Sigmoid colon (tissue), 4 donors: ENCODE measurements around the gene NOP16.

ENCODE experiments used
- CTCF ChIP-seq, 4 experiments: fragments of 450-650 bp in 3 of 4; fragments of 200-600 bp in 1 of 4; IDR thresholded peaks; one replicate each; pipeline ENCODE4 v1.5.1; 2016 to 2019; ENCODE audit warnings: antibody characterized with exemption in 4 of 4, mild to moderate bottlenecking in 3 of 4, moderate library complexity in 2 of 4
- EP300 ChIP-seq, 4 donors: sonication (generic); formaldehyde crosslinking; IDR thresholded peaks; one replicate each; pipeline ENCODE4 v1.6.1; 2017; ENCODE audit warnings: antibody characterized with exemption in 4 of 4
- POLR2A ChIP-seq, 2 donors: fragments of 450-650 bp; IDR thresholded peaks; one replicate each; pipeline ENCODE4 v1.6.1; 2016; ENCODE audit warnings: antibody characterized with exemption in 2 of 2, mild to moderate bottlenecking in 2 of 2, moderate library complexity in 2 of 2
- POLR2AphosphoS5 ChIP-seq, 4 donors: sonication (generic); formaldehyde crosslinking; IDR thresholded peaks; one replicate each; pipeline ENCODE4 v1.6.1; 2017; ENCODE audit warnings: antibody characterized with exemption in 4 of 4

DNA sequence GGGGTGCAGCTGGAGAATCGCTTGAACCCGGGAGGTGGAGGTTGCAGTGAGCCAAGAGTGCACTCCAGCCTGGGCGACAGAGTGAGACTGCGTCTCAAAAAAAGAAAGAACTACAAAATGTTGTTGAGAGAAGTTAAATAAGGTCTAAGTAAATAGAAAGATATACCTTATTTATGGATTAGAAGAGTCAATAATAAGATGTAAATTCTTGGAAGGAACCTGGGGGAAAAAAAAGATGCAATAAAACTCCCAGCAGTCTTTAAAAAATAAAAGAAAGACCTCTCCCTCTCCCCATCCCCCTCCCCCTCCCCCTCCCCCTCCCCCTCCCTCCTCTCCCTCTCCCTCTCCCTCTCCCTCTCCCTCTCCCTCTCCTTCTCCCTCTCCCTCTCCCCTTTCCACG lies 44.3 kb upstream of the NOP16 start:
- TF ChIP-seq POLR2A (IDR thresholded peaks at IDR 0.05) (no peak), EP300 (IDR thresholded peaks at IDR 0.05) (no peak), CTCF (IDR thresholded peaks at IDR 0.05) (no peak), POLR2AphosphoS5 (IDR thresholded peaks at IDR 0.05) (no peak)
